MCF 10A (cell line): ENCODE results near the gene ULK4. TPM values are rescaled to one million over a fixed set of nuclear protein-coding genes. Genes with fewer than 3 reads are reported as not detected.

ENCODE experiments used
- BruUV-seq: library from RNA; stranded (reverse); fragments of 400-500 nt; replicated peaks from 2 replicates; lab custom pipeline; 2021; lab: Mats Ljungman, UMichigan
- CTCF ChIA-PET: fragments of 300-600 bp; sonication (Branson Sonifier 250); formaldehyde crosslinking; extraction: SDS; loops from one replicate; lab custom pipeline; 2021; ENCODE audit warnings: antibody characterized with exemption, inconsistent platforms; lab: Yijun Ruan, JAX
- POLR2A ChIA-PET: fragments of 300-600, 350-650 bp; sonication (Branson Sonifier 250); formaldehyde crosslinking; extraction: SDS; loops from one replicate; lab custom pipeline; 2020; ENCODE audit warnings: antibody characterized with exemption, inconsistent platforms; lab: Yijun Ruan, JAX
- DNase-seq: peaks from one replicate; pipeline ENCODE4 v3.0.0-alpha.2; 2018; ENCODE audit not compliant: unreplicated experiment
- H3K27ac Mint-ChIP-seq: one replicate; pipeline ENCODE4 v1.8.0; 2022; ENCODE audit warnings: mild to moderate bottlenecking, low read depth, mixed read lengths; ENCODE audit not compliant: unreplicated experiment
- H3K27me3 Mint-ChIP-seq: one replicate; pipeline ENCODE4 v1.8.0; 2022; ENCODE audit warnings: mixed read lengths; ENCODE audit not compliant: insufficient read depth, unreplicated experiment
- H3K36me3 Mint-ChIP-seq: one replicate; pipeline ENCODE4 v1.8.0; 2022; ENCODE audit warnings: mild to moderate bottlenecking, moderate library complexity, mixed read lengths; ENCODE audit not compliant: insufficient read depth, unreplicated experiment
- H3K4me1 Mint-ChIP-seq: one replicate; pipeline ENCODE4 v1.8.0; 2022; ENCODE audit warnings: mixed read lengths; ENCODE audit not compliant: insufficient read depth, unreplicated experiment
- H3K4me3 Mint-ChIP-seq: one replicate; pipeline ENCODE4 v1.8.0; 2022; ENCODE audit warnings: mild to moderate bottlenecking, moderate library complexity, mixed read lengths; ENCODE audit not compliant: unreplicated experiment
- H3K9me3 Mint-ChIP-seq: one replicate; pipeline ENCODE4 v1.8.0; 2022; ENCODE audit warnings: mixed read lengths; ENCODE audit not compliant: unreplicated experiment
- CTCF ChIP-seq: fragments of 200-600 bp; IDR thresholded peaks from one replicate; pipeline ENCODE4 v1.8.0; 2022; ENCODE audit warnings: antibody characterized with exemption, mild to moderate bottlenecking; ENCODE audit not compliant: unreplicated experiment
- intact Hi-C: fragments of 100-400 bp; cut with micrococcal nuclease; formaldehyde crosslinking; loops from 2 replicates; pipeline ENCODE4 v1.14.1; 2022
- total RNA-seq: library from RNA; stranded (reverse); gene quantifications from 2 replicates; pipeline ENCODE4 v1.2.3, GENCODE V29; 2022

ULK4 gene
- total RNA-seq, 1 experiment from 2014 or later, result 7.8 TPM

DNA sequence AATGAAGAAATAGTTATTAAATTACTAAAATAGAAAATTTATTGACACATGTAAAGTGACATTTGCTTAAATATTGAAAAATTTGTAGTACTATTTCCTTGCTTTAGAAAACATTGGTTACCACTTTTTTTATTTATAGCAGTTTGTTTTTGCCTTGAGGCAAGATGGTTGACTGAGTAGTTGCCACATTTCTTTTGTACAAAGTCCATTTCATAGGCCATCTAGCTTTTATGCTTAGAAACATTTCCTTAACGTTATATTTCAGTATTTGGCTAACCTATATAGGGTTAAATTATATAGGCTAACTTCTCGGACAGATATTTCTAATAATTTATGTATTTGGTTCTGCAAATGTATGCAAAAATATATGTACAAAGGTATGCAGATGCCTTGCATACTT, 745.5 kb downstream of the ULK4 start:
- no TSS peak for BruUV-seq
- POLR2A ChIA-PET, result interaction anchor here (1.5 to 9.2 kb wide), 3 partner anchors 12 to 496 kb away, joined by 3 to 53 read pairs (median 8); partner anchors contain the start of gene CTNNB1
- no peak for TF ChIP-seq CTCF
- H3K27me3 Mint-ChIP-seq, result no peaks in the 10 kb centered on the region
- CTCF ChIA-PET, result interaction anchor here (0.6 to 2.3 kb wide), 3 partner anchors 9 to 693 kb away, joined by 3 to 10 read pairs (median 3); no protein-coding TSS in a partner anchor
- DNase-seq, result no peak
- H3K4me3 Mint-ChIP-seq, result no peak overlapping the region
- H3K9me3 Mint-ChIP-seq, result no peaks in the 10 kb centered on the region
- intact Hi-C loops, result no loop called here
- peaks cover 8% of the 10 kb centered on the region for H3K36me3 Mint-ChIP-seq
- H3K4me1 Mint-ChIP-seq, result peaks cover 43% of the 10 kb centered on the region
- no peak overlapping the region for H3K27ac Mint-ChIP-seq

GRCh38 chr3:41213588-41213987, 748.3 kb downstream of the ULK4 start:
- H3K9me3 Mint-ChIP-seq, result no peaks in the 10 kb centered on the region
- H3K4me1 Mint-ChIP-seq, result peaks cover 46% of the 10 kb centered on the region
- DNase-seq, result no peak
- intact Hi-C loops, result no loop called here
- ChIA-PET POLR2A (interaction anchor here (1.0 to 9.2 kb wide), 3 partner anchors 11 to 14 kb away, joined by 3 to 53 read pairs (median 4); partner anchors contain the start of gene CTNNB1), CTCF (interaction anchor here (0.6 to 1.7 kb wide), 4 partner anchors 10 to 807 kb away, joined by 3 to 6 read pairs (median 4); no protein-coding TSS in a partner anchor)
- no peak overlapping the region for H3K4me3 Mint-ChIP-seq
- H3K27ac Mint-ChIP-seq, result no peak overlapping the region
- no peak for TF ChIP-seq CTCF
- H3K36me3 Mint-ChIP-seq, result peaks cover 8% of the 10 kb centered on the region
- BruUV-seq, result no TSS peak
- H3K27me3 Mint-ChIP-seq, result no peaks in the 10 kb centered on the region

DNA sequence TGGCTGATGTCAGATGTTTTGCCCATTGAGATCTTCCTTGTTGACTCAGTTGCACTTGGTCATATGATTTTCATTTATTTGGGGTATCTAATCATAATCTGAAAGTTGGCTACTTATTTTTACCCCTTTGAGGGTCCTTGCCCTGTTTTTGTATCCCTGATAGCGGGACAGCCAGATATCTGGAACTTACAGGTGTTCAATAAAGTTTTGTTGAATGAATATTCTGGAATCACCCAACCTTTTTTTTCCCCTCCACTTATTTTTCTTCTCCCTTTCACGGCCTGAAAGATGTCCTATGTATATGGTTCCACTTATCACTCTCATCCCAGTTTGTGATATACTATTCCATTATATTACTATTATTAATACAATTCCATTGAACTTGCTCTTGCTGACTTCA, 749.8 kb downstream of the ULK4 start:
- H3K4me3 Mint-ChIP-seq, result no peak overlapping the region
- intact Hi-C loops, result no loop called here
- no peaks in the 10 kb centered on the region for H3K9me3 Mint-ChIP-seq
- POLR2A ChIA-PET, result interaction anchor here (9.2 kb wide), 1 partner anchor 12 kb away, joined by 53 read pairs; the partner anchor contains the start of gene CTNNB1
- no peaks in the 10 kb centered on the region for H3K27me3 Mint-ChIP-seq
- BruUV-seq, result no TSS peak
- peaks cover 52% of the 10 kb centered on the region for H3K4me1 Mint-ChIP-seq
- H3K27ac Mint-ChIP-seq, result no peak overlapping the region
- CTCF ChIA-PET, result interaction anchor here (0.7 to 1.3 kb wide), 2 partner anchors 10 to 531 kb away, joined by 3 read pairs; no protein-coding TSS in a partner anchor
- TF ChIP-seq CTCF, result no peak
- peaks cover 8% of the 10 kb centered on the region for H3K36me3 Mint-ChIP-seq
- no peak for DNase-seq

GRCh38 chr3:41210966-41211365, 750.9 kb downstream of the ULK4 start:
- no peaks in the 10 kb centered on the region for H3K9me3 Mint-ChIP-seq
- CTCF ChIA-PET, result interaction anchor here (0.7 to 1.3 kb wide), 3 partner anchors 8 to 44 kb away, joined by 3 read pairs; no protein-coding TSS in a partner anchor
- no TSS peak for BruUV-seq

More at GRCh38 chr3:41210966-41211365, 750.9 kb downstream of the ULK4 start:
- intact Hi-C loops, result no loop called here
- peaks cover 8% of the 10 kb centered on the region for H3K36me3 Mint-ChIP-seq
- POLR2A ChIA-PET, result interaction anchor here (0.7 to 9.2 kb wide), 2 partner anchors 11 to 16 kb away, joined by 3 to 53 read pairs; partner anchors contain the start of gene CTNNB1
- DNase-seq, result no peak
- H3K4me1 Mint-ChIP-seq, result peaks cover 55% of the 10 kb centered on the region
- H3K27me3 Mint-ChIP-seq, result no peaks in the 10 kb centered on the region
- no peak for TF ChIP-seq CTCF
- H3K27ac Mint-ChIP-seq, result no peak overlapping the region
- no peak overlapping the region for H3K4me3 Mint-ChIP-seq
